Measurements from ENCODE around the gene SLC25A39. TPM values are rescaled to one million over a fixed set of nuclear protein-coding genes. Genes with fewer than 3 reads are reported as not detected.
A peak's percentile ranks its signal among the peaks of the same experiment; 100 is the strongest.

SLC25A39 gene
- total and polyA plus RNA-seq, 2 of the 13 experiments (the other 11 are each of a cell fraction or from before 2014, with no cell fraction given) = 144 to 151 TPM

DNA sequence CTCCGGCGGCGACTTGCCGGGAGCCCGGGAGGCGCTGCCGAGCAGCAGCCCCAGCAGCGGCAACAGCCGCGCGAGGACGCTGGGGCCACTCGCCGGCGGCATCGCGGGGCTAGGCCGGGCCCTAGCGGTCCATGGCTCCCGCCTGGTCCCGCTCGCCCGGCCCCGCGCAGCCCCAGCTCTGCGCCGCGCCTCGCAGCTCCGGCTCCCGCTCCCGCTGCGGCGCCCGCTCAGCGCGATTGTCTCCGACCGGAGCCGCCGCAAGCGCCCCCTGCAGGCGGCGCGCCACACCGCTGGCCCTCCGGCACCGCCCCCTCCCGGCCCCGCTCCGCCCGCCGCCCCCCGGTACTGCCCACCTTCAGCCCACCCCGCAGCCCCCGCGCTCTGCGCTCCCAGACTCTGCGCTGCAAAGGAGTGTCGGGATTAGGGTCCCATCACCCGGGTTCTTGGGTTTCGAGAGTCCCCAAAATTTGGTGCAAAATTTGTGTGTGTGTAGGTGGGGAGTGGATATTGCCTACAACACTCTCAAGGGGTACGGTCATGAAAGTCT lies 39.1 kb upstream of the SLC25A39 start, which contains the start of gene FAM171A2 (continued):
- TF ChIP-seq, protein P1, sequence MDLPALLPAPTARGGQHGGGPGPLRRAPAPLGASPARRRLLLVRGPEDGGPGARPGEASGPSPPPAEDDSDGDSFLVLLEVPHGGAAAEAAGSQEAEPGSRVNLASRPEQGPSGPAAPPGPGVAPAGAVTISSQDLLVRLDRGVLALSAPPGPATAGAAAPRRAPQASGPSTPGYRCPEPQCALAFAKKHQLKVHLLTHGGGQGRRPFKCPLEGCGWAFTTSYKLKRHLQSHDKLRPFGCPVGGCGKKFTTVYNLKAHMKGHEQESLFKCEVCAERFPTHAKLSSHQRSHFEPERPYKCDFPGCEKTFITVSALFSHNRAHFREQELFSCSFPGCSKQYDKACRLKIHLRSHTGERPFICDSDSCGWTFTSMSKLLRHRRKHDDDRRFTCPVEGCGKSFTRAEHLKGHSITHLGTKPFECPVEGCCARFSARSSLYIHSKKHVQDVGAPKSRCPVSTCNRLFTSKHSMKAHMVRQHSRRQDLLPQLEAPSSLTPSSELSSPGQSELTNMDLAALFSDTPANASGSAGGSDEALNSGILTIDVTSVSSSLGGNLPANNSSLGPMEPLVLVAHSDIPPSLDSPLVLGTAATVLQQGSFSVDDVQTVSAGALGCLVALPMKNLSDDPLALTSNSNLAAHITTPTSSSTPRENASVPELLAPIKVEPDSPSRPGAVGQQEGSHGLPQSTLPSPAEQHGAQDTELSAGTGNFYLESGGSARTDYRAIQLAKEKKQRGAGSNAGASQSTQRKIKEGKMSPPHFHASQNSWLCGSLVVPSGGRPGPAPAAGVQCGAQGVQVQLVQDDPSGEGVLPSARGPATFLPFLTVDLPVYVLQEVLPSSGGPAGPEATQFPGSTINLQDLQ (CRISPR knock-in tag; IDR thresholded peaks at IDR 0.05) = no peak
- TF ChIP-seq RFX3 (CRISPR knock-in tag; IDR thresholded peaks at IDR 0.05) (no peak), ZNF136 (CRISPR knock-in tag; IDR thresholded peaks at IDR 0.05; ENCODE audit: low read depth) (no peak), PLRG1 (conservative IDR thresholded peaks at IDR 0.05) (no peak), SKI (IDR thresholded peaks at IDR 0.05; ENCODE audit: partially characterized antibody) (peak; percentile 46), ZNF274 (CRISPR knock-in tag; IDR thresholded peaks at IDR 0.05) (no peak; the same call in 1 of the 2 replicates), ZNF292 (CRISPR knock-in tag; IDR thresholded peaks at IDR 0.05; ENCODE audit: borderline replicate concordance, low read depth) (no peak), CHCHD3 (CRISPR knock-in tag; IDR thresholded peaks at IDR 0.05) (0 out of 2 replicates have a peak, but pooled peaks have one; percentile 65), ZNF143 (CRISPR knock-in tag; IDR thresholded peaks at IDR 0.05) (no peak), TCF7 (IDR thresholded peaks at IDR 0.05; ENCODE audit: low read depth) (no peak), ZNF441 (CRISPR knock-in tag; IDR thresholded peaks at IDR 0.05; ENCODE audit: borderline replicate concordance) (peak; percentile 53; the same call in 1 of the 2 replicates), DMAP1 (CRISPR knock-in tag; IDR thresholded peaks at IDR 0.05) (no peak), ZSCAN31 (CRISPR knock-in tag; IDR thresholded peaks at IDR 0.05; ENCODE audit: low read depth) (no peak), ZNF644 (CRISPR knock-in tag; IDR thresholded peaks at IDR 0.05; ENCODE audit: low read depth) (no peak), FOXO1 (CRISPR knock-in tag; IDR thresholded peaks at IDR 0.05) (no peak)
- TF ChIP-seq, protein P2, sequence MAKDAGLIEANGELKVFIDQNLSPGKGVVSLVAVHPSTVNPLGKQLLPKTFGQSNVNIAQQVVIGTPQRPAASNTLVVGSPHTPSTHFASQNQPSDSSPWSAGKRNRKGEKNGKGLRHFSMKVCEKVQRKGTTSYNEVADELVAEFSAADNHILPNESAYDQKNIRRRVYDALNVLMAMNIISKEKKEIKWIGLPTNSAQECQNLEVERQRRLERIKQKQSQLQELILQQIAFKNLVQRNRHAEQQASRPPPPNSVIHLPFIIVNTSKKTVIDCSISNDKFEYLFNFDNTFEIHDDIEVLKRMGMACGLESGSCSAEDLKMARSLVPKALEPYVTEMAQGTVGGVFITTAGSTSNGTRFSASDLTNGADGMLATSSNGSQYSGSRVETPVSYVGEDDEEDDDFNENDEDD (CRISPR knock-in tag; IDR thresholded peaks at IDR 0.05; ENCODE audit: borderline replicate concordance) = peak; percentile 85; the same call in 1 of the 2 replicates
- TF ChIP-seq, protein P3, sequence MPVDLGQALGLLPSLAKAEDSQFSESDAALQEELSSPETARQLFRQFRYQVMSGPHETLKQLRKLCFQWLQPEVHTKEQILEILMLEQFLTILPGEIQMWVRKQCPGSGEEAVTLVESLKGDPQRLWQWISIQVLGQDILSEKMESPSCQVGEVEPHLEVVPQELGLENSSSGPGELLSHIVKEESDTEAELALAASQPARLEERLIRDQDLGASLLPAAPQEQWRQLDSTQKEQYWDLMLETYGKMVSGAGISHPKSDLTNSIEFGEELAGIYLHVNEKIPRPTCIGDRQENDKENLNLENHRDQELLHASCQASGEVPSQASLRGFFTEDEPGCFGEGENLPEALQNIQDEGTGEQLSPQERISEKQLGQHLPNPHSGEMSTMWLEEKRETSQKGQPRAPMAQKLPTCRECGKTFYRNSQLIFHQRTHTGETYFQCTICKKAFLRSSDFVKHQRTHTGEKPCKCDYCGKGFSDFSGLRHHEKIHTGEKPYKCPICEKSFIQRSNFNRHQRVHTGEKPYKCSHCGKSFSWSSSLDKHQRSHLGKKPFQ (CRISPR knock-in tag; IDR thresholded peaks at IDR 0.05; ENCODE audit: insufficient replicate concordance) = no peak
- TF ChIP-seq, protein P4, sequence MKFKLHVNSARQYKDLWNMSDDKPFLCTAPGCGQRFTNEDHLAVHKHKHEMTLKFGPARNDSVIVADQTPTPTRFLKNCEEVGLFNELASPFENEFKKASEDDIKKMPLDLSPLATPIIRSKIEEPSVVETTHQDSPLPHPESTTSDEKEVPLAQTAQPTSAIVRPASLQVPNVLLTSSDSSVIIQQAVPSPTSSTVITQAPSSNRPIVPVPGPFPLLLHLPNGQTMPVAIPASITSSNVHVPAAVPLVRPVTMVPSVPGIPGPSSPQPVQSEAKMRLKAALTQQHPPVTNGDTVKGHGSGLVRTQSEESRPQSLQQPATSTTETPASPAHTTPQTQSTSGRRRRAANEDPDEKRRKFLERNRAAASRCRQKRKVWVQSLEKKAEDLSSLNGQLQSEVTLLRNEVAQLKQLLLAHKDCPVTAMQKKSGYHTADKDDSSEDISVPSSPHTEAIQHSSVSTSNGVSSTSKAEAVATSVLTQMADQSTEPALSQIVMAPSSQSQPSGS (CRISPR knock-in tag; IDR thresholded peaks at IDR 0.05) = no peak
- TF ChIP-seq, protein P5, sequence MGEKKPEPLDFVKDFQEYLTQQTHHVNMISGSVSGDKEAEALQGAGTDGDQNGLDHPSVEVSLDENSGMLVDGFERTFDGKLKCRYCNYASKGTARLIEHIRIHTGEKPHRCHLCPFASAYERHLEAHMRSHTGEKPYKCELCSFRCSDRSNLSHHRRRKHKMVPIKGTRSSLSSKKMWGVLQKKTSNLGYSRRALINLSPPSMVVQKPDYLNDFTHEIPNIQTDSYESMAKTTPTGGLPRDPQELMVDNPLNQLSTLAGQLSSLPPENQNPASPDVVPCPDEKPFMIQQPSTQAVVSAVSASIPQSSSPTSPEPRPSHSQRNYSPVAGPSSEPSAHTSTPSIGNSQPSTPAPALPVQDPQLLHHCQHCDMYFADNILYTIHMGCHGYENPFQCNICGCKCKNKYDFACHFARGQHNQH (CRISPR knock-in tag; IDR thresholded peaks at IDR 0.05) = no peak
- TF ChIP-seq, protein P6, sequence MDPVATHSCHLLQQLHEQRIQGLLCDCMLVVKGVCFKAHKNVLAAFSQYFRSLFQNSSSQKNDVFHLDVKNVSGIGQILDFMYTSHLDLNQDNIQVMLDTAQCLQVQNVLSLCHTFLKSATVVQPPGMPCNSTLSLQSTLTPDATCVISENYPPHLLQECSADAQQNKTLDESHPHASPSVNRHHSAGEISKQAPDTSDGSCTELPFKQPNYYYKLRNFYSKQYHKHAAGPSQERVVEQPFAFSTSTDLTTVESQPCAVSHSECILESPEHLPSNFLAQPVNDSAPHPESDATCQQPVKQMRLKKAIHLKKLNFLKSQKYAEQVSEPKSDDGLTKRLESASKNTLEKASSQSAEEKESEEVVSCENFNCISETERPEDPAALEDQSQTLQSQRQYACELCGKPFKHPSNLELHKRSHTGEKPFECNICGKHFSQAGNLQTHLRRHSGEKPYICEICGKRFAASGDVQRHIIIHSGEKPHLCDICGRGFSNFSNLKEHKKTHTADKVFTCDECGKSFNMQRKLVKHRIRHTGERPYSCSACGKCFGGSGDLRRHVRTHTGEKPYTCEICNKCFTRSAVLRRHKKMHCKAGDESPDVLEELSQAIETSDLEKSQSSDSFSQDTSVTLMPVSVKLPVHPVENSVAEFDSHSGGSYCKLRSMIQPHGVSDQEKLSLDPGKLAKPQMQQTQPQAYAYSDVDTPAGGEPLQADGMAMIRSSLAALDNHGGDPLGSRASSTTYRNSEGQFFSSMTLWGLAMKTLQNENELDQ (CRISPR knock-in tag; IDR thresholded peaks at IDR 0.05; ENCODE audit: borderline replicate concordance) = no peak
